ENCODE measurements around the gene NLRC5. TPM values are rescaled to one million over a fixed set of nuclear protein-coding genes. Genes with fewer than 3 reads are reported as not detected.

The NLRC5 gene
- total RNA-seq, 1 donor from 2014 or later, result 60.1 TPM

DNA sequence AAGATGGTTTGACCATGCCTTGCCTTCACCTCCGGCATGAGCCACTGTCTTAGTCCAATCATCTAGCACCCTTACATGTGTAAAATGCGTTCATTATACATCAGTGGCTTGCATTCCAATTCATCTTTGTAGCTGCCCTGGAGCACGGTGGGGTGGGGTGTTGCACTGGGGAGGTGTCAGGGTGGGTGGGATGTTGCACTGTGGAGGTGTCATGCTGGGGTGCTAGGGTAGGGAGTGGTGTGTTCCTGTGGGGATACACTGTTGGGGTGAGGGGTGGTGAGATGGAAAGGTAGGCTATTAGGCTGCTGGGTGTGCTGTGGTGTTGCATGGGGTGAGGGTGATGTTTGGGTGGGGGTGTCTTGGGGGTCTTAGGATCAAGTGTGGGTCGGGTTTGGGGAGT lies 47.0 kb downstream of the NLRC5 start:
- ATAC-seq (no peak), DNase-seq (ENCODE audit: low spot score) (no peak)
- intact Hi-C loops (cut with DNase I), result no loop called here

- DNase-seq (ENCODE audit: low spot score) (no peak), ATAC-seq (no peak)
- intact Hi-C loops (cut with DNase I), result no loop called here
These were observed 47.6 kb downstream of the NLRC5 start for GRCh38 chr16:57036945-57037344.

DNA sequence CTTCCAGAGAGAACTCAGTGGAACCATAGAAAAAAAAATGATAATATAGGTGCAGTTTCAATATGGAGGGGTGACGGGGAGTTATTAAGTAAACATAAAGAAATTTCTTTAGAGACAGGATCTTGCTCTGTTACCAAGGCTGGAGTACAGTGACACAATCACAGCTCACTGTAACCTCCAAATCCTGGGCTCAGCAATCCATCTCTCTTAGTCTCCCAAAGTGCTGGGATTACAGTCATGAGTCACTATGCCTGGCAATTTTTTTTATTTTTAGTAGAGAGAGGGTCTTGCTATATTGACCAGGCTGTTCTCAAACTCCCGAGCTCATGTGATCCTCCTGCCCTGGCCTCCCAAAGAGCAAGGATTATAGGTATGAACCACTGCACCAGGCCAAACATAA lies 48.8 kb downstream of the NLRC5 start:
- intact Hi-C loops (cut with DNase I), result no loop called here
- no peak for ATAC-seq
- no peak for DNase-seq (ENCODE audit: low spot score)

DNA sequence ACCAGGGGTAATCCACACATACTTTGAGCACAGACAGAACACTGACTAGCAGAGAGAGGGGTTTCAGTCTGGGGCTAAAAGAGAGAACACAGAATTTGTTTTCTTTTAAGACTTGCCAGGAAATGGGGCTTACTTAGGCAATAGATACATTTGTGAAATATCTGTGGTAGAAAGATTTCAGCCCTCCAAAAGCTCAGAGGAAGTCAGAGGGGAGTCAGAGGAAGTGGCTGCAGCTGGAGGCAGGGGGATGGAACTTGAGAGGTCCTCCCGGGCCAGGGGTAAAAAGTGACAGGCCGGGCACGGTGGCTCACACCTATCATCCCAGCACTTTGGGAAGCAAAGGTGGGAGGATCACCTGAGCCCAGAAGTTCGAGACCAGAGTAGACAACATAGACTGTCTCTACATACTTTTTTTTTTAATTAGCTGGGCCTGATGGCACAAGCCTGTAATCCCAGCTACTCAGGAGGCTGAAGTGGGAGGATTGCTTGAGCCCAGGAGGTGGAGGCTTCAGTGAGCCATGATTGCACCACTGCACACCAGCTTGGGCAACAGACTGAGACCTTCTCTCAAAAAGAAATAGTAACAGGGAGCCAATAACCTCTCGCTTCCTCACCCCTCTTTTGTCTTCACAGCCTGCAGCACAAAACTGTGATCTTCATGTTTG lies 49.9 kb downstream of the NLRC5 start:
- ATAC-seq, result peak; percentile 43
- intact Hi-C loops (cut with DNase I), result no loop called here
- DNase-seq (ENCODE audit: low spot score), result no peak

- intact Hi-C loops (cut with DNase I), result no loop called here
These were observed 52.1 kb downstream of the NLRC5 start for GRCh38 chr16:57041182-57042156.

GRCh38 chr16:57042157-57043111 lies 53.1 kb downstream of the NLRC5 start:
- intact Hi-C loops (cut with DNase I), result no loop called here
- DNase-seq (ENCODE audit: low spot score) (no peak), ATAC-seq (no peak)

More at GRCh38 chr16:57041182-57042156, 52.1 kb downstream of the NLRC5 start:
- ATAC-seq (no peak), DNase-seq (ENCODE audit: low spot score) (no peak)

- ATAC-seq, result no peak
- DNase-seq (ENCODE audit: low spot score), result no peak
- intact Hi-C loops (cut with DNase I), result no loop called here
These were observed 53.9 kb downstream of the NLRC5 start for GRCh38 chr16:57043248-57043647.

DNA sequence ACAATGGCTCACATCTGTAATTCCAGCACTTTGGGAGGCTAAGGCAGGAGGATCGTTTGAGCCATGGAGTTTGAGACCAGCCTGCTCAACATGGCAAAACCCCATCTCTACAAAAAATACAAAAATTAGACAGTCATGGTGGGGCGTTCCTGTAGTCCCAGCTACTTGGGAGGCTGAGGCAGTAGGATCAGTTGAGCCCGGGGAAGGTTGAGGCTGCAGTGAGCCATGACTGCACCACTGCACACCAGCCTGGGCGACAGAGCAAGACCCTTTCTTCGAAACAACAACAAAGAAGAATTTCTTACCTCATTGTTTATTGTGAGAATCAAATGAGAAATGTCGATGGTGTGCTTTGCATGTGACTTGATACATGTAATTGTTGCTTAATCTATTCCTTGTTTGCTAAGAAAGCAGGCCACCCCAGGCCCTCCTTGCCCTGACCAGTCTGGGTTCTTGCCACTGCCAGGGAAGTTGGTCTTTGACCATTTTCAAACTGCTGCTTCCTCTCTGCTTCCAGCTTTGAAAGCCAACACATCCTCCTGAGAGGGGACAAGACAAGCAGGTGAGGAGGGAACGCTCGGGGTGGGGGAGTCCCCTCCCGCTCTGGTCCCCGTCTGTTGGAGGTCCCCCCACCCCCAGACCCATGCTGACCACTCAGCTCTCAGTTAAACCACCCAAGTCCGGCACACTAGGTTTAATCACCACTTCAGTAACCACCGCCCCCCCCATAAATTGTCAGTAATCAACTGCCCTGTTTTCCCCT lies 55.8 kb downstream of the NLRC5 start:
- peak; percentile 21 for ATAC-seq
- intact Hi-C loops (cut with DNase I), result no loop called here
- DNase-seq (ENCODE audit: low spot score), result no peak

- ATAC-seq (peak; percentile 90), DNase-seq (ENCODE audit: low spot score) (peak; percentile 86)
- intact Hi-C loops (cut with DNase I), result no loop called here
These were observed 56.5 kb downstream of the NLRC5 start for GRCh38 chr16:57045694-57046381.

GRCh38 chr16:57048095-57048494 lies 58.7 kb downstream of the NLRC5 start:
- DNase-seq (ENCODE audit: low spot score) (no peak), ATAC-seq (no peak)
- intact Hi-C loops (cut with DNase I), result no loop called here

DNA sequence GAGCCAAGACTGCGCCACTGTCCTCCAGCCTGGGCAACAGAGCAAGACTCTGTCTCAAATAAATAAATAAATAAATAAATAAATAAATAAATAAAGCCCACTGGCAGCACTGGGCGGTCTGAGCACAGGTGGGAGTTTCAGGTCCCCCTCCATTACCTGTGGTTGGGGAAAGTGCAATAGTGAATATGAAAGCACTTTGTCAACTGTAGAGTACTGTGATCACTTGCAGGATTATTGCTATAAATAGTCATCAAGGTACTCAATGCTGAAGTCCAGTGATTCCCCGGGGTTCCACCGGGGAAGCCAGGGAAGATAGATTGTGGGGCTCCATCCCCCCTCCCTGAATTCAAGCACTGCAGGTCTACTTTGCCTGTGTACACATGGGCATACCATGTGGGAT lies 60.3 kb downstream of the NLRC5 start:
- no peak for ATAC-seq
- DNase-seq (ENCODE audit: low spot score), result no peak

GRCh38 chr16:57051696-57052228 lies 62.4 kb downstream of the NLRC5 start:
- intact Hi-C loops (cut with DNase I), result no loop called here
- no peak for DNase-seq (ENCODE audit: low spot score)
- ATAC-seq, result no peak

More for the DNA sequence above, 60.3 kb downstream of the NLRC5 start:
- intact Hi-C loops (cut with DNase I), result no loop called here

- no peak for DNase-seq (ENCODE audit: low spot score)
- intact Hi-C loops (cut with DNase I), result no loop called here
- no peak for ATAC-seq
These were observed 63.8 kb downstream of the NLRC5 start for GRCh38 chr16:57053206-57053605.

DNA sequence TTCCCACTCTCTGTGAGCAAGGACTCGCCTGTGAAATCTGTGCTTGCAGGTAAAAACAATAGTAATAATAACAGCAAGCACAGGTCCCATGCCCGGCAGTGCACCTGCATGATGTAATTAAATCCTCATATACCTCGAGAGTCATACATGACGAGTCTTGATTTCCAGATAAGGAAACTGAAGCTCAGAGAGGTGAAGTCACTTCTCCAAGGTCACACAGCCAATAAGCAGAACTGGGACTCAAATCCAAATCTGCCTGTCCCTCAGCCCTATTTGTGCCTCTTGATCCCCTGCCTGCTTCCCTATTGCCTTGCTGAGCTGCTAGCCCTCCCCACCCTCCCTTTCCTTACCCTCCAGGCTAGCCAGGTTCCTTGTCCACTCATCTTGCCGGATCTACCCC lies 65.0 kb downstream of the NLRC5 start:
- no peak for DNase-seq (ENCODE audit: low spot score)
- no peak for ATAC-seq
- intact Hi-C loops (cut with DNase I), result no loop called here

- intact Hi-C loops (cut with DNase I), result no loop called here
These were observed 65.4 kb downstream of the NLRC5 start for GRCh38 chr16:57054771-57055170.

DNA sequence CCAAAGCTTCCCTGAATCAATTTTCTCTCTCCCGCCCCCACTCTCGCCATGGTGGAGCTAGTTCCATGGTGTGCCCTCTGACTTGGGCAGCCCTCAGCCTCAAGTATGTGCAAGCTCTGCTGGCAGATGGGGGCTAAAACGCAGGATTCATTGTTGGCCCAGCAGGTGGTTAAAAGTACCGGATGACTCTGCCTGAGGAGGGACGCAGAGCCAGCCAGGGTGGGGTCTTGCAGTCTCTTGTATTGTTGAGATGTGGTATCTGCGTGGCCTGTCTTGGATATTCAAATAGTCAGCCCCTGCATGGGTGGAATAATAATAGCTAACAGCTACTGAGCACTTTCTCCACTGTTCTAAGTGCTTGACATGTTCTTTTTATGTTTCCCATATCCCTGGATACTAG lies 66.3 kb downstream of the NLRC5 start:
- intact Hi-C loops (cut with DNase I), result no loop called here
- ATAC-seq (no peak), DNase-seq (ENCODE audit: low spot score) (no peak)

More at GRCh38 chr16:57054771-57055170, 65.4 kb downstream of the NLRC5 start:
- no peak for DNase-seq (ENCODE audit: low spot score)
- ATAC-seq, result no peak

DNA sequence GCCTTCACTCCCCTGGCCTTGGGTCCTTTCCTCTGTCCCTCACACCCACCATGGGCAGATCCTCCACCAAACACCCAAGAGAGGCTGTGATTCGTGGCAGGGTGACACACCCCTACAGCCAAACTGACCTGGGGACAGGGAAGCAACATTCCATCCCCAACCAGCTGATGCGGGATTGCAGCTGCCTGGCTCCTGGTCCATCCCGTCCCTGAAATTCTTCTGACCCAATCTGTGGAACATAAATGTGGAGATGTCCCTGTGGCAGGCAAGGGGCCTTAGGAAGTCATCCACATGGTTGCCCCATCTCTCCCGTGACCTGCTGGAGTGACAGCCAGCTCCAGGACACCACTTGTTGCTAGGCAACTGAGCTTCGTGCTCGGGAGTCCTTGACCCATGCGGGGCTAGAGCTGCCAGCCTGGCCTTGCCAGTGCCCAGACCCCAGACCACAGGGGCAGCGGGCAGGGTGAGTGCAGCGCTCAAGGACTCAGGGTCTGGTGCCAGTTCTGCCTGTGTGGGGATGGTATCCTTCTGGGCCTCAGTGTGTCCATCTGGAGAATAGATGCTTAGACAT lies 69.0 kb downstream of the NLRC5 start:
- DNase-seq (ENCODE audit: low spot score) (no peak), ATAC-seq (no peak)
- intact Hi-C loops (cut with DNase I), result no loop called here
